ENCODE data around the gene ERFL.

DNA sequence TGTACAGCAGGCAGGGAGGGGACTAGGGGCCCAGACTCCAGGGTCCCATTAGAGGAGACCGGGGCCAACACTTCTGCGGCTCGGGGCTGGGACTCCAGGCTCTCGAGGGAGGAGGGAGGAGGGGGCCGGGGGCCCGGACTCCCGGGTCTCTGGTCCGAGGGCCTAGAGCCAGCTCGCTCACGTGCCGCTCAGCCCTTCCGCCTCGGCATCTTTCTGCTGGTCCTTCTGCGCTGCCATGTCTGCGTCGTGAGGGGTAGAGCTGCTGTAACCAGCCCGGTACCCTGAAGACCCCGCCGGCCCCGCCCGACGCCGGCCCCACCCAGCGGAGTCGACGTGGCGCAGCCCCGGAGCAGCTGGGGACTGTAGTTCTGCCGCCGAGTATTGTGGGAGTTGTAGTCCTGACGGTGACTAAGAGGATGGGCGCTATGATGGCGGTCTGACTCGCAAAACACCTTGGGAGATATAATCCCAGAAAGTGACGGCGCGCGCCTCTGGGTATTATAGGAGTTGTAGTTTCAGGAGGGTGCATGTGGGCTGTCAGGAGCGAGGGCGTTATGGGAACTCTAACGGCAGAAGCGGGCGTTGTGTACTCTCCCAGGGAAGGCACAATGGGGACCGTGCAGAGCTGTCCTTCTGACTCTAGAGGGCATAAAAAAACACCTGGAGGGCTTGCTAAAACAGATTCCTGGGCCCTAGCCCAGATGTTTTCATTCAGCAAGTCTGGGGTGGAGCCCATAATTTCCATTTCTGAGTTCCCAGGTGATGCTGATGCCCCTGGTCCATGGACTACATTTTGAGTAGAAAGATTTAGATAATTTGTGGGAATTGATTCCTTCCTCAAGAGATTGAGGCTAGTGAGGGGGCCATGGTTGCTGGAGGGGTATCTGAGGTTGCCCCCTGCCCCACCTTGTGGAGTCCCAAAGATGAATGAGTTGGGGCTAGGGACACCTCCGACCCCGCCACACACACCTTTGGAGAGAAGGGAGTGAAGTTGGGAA is 31.1 kb upstream of the ERFL start, which contains the start of gene RABAC1:
- TF ChIP-seq, protein P1, sequence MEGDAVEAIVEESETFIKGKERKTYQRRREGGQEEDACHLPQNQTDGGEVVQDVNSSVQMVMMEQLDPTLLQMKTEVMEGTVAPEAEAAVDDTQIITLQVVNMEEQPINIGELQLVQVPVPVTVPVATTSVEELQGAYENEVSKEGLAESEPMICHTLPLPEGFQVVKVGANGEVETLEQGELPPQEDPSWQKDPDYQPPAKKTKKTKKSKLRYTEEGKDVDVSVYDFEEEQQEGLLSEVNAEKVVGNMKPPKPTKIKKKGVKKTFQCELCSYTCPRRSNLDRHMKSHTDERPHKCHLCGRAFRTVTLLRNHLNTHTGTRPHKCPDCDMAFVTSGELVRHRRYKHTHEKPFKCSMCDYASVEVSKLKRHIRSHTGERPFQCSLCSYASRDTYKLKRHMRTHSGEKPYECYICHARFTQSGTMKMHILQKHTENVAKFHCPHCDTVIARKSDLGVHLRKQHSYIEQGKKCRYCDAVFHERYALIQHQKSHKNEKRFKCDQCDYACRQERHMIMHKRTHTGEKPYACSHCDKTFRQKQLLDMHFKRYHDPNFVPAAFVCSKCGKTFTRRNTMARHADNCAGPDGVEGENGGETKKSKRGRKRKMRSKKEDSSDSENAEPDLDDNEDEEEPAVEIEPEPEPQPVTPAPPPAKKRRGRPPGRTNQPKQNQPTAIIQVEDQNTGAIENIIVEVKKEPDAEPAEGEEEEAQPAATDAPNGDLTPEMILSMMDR (conservative IDR thresholded peaks at IDR 0.05; ENCODE audit: low read depth in 2 of 2), result peak; percentile 17 to 34; a peak in 3 of 4 replicates
- TF ChIP-seq EZH2 (IDR thresholded peaks at IDR 0.05; ENCODE audit: low read depth, unreplicated experiment), result no peak

All from GM23338 (cell line).